Activated naive CD8-positive, alpha-beta T cell treated with anti-CD3 and anti-CD28 coated beads, Interleukin-2, amount 50 U/mL, for 16 hours (primary cell): ENCODE measurements around the gene CASP9.

Source experiments
- DNase-seq: peaks from one replicate; pipeline ENCODE4 v3.0.0-alpha.2; 2020; ENCODE audit warnings: low read depth, low spot score

CASP9 gene

DNA sequence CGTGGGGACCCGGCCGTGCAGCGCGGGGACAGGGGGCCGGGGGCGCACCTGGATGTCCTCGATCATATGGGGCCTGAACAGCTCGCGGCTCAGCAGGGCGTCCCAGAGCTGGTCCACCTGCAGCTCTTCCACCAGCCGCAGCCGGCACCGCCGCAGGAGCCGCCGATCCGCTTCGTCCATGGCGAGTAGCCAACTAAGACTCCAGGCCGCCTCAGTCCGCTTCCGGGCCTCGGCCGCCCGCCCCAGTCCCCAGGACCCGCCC, at the start of gene CASP9:
Gene CASP9, minus strand, starts transcription at position 195 of the 262 bp plus-strand sequence. Its CDS starts 15 bp downstream, at position 180.
- DNase-seq: no peak

DNA sequence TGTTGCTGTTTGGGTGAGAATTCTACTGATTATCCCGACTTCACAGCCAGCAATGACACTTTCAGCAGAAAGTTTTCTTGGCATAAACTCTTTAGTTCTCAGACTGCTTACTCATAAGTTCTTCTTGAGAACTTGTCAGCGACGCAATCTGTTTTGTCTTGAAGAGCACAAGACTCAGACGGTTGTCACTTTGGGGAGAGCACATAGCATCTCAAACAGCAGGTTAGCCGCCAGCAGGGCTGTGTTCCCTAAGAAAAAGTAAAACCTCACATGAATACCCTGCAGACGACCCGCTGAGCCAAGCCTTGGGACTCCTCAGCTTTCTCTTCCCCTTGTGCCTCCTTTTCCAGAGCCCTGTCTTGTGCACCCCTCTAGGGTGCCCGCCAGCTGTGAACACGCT, 49.5 kb upstream of the CASP9 start:
- DNase-seq: no peak

GRCh38 chr1:15571266-15571665, 47.3 kb upstream of the CASP9 start:
- DNase-seq: no peak

DNA sequence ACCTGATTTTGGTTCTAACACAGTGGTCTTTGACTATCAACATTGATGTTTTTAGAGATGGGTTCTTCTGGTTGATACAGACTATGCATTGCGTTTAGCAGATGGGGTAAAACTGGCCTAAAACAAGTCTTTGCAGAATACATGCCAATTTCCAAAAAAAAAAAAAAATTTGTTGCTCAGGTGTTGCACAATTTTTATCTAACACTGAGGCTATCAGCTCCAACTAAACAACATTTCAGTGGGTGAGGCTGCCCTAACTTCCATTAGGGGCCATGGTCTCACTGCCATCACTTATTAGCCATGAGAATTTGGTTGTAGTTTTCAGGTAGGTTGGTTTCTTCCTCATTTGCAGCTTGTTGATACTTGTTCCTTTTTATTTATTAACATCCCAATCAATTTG, 46.8 kb upstream of the CASP9 start:
- no peak for DNase-seq

DNA sequence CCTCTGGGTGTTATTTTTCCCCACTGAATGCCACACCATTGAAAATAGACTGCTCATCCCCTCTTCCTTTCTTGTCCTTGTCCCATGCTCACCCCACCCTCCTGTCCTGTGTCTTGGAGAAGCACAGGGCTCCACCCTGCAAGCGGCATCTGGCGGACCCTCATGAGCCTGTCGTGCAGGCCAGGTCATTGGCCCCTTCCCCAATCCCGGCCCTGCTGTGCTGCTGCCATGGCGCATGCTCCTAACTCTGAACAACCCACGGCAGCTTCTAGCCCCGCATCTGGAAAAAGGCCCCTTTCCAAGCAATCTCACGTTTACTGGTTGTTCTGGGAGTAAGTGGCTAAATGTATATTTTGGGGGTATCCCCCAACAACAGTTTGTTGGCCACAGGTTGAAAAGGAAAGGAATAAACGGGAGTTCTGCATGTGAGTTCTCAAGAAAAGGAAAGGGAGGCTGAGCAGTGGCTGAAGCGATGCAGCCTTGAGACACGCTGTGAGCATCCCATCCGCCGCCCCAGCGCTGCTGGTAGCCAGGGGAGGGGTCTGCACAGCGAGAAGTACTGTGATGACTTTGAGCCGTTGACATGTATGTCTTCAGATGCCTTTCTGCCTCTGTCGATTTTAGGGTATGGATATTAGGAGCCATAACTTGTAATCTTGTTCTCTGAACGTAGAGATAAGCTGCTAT, 44.5 kb upstream of the CASP9 start:
- no peak for DNase-seq

DNA sequence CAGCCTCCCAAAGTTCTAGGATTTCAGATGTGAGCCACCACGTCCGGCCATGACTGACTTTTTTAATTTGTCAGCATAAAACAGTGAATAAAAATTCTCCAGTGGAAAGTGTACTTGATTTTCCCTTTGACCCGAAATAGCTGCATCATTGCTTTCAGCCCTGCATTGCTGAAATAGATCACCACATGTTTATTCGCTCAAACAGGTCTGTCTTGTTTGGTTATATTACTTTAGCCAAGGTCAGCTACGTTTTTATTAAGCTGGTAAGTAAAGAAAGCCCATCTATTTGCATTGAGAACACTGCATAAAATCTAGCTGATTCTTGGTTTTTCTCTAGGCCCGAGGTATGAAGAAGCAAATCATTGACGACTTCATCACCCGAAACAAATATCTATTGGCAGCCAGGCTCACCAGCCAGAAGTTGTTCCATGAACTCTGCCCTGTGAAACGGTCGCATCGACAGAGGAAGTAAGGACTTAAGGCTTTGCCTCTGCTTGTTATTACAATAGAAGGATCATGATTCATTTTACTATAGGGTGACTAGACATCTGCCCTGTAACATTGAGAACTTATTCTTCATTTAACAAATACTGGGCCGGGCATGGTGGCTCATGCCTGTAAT, 35.3 kb upstream of the CASP9 start:
- no peak for DNase-seq

DNA sequence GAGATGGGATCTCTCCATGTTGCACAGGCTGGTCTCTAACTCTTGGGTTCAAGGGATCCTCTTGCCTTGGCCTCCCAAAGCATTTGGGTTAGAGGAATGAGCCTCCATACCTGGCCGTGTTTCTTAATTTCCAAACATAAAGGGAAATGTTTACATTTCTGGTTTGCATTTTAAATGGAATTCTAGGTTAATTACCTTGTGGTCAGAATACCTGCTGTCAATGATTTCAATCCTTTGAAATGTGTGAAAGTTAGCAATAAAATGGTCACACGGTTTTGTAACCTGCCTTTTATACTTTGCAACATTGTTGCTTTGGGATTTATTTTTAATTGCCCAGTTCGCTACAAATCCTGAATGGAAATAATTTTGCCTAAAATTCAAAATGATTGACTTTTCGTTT, 34.5 kb upstream of the CASP9 start:
- DNase-seq: no peak

DNA sequence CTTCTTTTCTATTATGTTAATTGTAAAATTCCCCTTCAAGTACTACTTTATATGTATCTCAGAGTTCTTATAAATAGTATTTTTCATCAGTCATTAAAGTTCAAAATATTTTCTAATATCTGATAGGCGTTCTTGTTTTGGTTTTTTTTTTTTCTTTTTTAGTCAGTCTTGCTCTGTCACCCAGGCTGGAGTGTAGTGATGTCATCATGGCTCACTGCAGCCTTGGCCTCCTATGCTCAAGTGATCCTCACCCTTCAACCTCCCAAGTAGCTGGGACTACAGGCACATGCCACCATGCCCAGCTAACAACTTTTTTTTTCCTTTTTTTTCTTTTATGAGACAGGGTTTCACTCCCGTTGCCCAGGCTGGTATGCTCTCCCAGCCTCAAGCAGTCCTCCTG, 33.6 kb upstream of the CASP9 start:
- no peak for DNase-seq

GRCh38 chr1:15557008-15557407, 33.0 kb upstream of the CASP9 start:
- no peak for DNase-seq

GRCh38 chr1:15550573-15550972, 26.6 kb upstream of the CASP9 start:
- no peak for DNase-seq

- DNase-seq: no peak
Observed at GRCh38 chr1:15546641-15547040, 22.6 kb upstream of the CASP9 start.

DNA sequence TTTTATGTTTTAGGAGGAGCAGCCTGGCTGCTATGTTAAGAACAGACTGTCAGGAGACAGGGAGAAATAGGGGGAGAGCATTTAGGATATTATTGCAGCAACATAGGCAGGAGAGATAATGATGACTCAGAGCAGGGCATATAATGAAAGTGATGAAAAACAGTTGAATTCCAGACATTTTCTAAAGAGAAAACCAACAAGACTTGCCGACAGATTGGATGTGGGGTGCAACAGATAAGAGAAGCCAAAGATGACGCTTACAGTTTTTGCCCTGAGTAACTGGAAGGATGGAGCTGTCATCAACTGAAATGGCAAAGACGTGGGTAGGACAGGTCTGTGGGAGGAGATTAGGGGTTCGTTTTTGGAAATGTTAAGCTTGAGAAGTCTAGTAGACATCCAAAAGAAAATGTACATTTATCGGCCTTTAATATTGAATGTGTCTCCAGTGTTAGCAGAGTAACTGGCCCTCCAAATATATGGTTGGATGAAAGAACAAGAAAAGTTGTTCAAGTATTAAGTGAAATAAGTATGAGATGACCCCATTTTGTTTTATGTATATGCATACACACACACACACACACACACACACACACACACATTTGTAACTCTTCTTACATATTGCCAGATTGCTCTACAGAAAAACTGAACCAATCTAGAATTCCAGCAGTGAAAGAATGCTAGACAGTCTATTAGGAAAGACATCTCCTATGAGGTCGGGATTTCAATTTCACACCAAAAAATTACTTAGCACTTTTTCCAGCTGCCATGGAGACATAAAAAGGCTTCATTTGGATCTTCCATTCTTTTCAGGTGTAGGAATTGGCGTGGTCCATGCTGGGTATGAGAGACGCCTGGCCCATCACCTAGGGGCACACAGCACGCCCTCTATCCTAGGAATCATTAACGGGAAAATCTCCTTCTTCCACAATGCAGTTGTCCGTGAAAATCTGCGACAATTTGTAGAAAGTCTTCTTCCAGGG, 19.9 kb upstream of the CASP9 start:
- DNase-seq: no peak

DNA sequence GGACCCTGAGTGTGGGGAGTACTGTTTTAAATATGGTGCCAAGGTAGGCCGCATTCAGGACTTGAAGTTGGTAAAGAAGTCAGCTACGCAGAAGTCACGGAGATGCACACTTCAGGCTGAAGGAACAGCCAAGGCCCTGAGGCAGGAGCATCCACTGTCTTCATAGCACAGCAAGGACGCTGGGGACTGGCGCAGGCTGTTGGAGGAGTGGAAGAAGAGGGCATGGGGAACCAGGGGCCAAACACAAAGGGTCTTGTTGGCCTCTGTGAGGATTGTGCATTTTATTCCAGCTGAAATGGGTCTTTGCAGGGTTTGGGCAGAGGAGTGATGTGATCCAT, 19.2 kb upstream of the CASP9 start:
- no peak for DNase-seq

- DNase-seq: no peak
Observed at GRCh38 chr1:15542388-15543250, 18.6 kb upstream of the CASP9 start.

DNA sequence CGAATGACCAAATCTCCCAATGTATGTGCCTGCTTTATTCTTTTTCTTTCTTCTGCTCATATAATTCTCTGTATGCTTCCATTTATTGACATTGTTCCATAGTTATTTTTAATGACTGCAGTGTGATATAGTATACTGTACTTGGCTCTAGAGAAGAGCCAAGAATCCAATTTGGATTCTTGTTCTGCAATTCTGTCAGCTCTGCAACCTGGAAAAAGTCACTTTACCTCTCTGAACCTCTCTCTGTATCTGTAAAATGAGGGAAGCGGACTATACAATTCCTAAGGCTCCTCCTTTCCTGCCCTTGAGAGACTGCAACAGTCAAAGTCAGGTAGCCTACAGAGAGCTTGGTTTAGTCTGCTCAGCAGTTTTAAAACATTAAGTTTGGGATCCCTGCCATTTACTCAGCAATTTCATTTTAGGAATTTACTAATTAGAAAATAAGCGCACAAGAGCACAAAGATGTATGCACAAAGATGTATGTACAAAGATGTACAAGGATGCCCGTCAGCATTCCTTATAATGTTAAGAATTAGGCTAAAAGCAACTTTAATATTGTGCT, 17.3 kb upstream of the CASP9 start:
- DNase-seq: no peak

DNA sequence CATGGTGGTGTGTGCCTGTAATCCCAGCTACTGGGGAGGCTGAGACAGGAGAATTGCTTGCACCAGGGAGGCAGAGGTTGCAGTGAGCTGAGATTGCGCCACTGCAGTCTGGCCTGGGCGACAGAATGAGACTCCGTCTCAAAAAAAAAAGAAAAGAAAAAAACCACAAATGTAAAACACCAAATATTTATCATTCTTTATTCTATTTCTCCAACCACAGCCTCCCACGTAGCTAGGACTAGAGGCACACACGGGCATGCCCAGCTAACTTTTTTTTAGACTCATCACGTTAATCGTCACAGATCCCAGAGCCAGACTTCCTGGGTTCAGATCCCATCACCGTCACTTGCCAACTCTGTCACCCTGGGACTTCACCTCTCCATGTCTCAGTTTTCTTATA, 16.2 kb upstream of the CASP9 start:
- no peak for DNase-seq

DNA sequence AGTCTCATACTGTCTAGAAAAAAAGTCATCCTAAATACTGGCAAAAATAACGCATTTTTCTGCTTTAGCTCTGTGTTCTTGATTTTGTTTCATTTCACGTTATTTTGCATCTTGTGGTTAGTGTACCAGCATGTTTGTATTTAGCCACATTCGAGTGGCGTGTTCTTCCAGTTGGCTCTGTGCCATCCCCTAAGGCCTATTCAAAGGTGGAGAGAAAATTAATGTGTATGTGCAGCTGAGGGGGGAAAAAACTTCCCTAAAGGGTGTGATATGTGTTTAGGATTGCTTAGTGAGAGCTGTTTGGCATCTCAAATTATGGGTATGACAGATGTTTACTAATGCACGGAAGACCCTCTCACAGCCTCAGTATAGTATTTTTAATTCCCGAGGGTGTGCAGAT, 14.8 kb upstream of the CASP9 start:
- no peak for DNase-seq

- DNase-seq: no peak
Observed at GRCh38 chr1:15531682-15532081, 7.7 kb upstream of the CASP9 start.

DNA sequence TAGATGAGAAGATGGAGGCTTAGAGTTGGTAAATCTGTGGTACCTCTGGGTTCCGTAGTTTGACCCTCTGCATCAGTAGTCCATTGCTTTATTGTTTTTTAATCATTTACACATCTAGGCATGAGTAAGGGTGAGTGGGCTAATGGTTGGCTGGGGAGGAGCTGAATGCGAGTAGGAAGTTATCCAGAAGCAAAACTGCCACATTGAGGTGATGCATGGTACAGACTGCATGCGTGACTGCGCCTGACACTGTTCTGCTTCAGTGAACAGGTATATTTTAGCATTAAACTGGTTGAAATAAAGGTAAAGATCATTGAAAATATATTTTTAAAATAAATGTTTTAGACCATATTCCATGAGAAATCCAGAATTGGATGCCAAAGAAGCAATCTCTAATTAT, 7.0 kb upstream of the CASP9 start:
- no peak for DNase-seq

DNA sequence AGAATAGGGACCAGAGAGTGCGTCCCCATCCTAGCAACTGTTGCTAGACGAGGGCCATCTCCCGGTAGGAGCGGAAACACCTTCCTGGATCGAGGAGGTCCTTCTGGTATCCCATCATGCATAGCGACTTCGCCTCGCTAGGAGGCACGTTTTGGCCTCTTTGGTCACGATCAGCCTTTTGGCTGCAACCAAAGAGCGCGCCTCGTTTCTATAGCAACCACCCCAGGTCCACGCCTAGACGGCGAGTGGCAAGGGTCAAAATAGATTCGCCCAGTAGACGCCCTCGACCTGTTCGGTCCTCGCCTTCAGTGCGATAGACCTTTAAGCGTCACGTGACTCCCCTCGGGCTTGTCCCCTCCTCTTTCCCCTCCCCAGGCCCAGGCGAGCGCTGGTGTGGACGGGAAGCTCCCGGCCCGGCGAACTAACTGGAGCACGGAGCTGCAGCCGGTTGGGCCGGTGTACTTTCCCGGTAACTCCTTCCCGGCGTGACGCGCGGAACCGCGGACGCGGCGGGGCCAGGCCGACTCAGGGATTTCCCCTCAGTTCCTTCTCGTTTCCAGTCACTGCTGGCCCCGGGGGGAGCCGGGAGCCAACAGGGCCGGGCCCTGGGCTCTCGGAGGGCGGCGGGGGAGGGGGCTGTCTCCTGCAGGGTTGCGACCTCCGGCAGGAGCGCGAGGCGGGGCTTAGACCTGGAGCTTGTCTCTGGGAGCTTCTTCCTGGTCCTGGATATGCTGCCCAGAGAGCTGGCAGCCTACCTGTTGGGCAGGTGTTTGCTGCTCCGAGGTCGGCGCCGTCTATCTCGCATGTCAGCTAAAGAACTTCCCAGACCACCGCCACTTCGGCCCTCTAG, 2.7 kb upstream of the CASP9 start, which contains the start of gene DNAJC16:
Gene DNAJC16, plus strand, starts transcription at position 359 of the 850 bp plus-strand sequence. CDS start 2,258 bp downstream, outside the sequence.
- DNase-seq: peak; percentile 92
